HG02623 (cell line): ENCODE results near the gene UFC1.
"Not testable (repeated sequence)": the region's sequence is repeated elsewhere in the genome, so short reads cannot be mapped to it uniquely, and the experiment has no call there.

Experiments
- ATAC-seq: cut with Tn5 transposase; IDR thresholded peaks from one replicate; pipeline ENCODE4 v1.9.1; 2021; ENCODE audit warnings: moderate library complexity; ENCODE audit not compliant: unreplicated experiment

The UFC1 gene

DNA sequence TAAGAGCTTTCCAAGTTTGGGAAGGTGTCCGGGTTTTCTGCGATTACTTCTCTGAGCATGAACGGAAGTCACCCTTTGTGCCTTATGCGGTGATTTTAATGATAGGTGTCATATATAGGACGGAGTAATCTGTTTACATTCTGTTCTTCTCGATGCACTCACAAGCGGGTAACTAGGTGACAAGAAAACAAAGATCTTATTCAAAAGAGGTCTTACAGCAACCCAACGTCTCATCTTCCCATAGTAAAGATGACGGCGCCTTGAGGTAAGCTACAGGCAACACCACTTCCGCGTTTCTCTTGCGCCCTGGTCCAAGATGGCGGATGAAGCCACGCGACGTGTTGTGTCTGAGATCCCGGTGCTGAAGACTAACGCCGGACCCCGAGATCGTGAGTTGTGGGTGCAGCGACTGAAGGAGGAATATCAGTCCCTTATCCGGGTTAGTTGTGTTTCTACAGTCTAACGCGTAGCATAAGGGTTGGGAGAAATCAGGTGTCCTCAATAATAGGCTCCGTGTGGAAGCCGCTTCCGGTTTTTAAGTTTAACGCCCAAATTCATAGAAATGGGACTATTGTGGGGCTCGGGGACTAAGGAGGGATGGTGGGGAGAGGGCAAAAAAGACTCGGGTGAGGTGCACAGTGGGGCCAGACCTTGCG lies at the start of gene UFC1:
UFC1 (plus strand) TSS at position 297 of the 656 bp plus-strand sequence; CDS start at position 317, 20 bp downstream.
- ATAC-seq, result peak; percentile 82

DNA sequence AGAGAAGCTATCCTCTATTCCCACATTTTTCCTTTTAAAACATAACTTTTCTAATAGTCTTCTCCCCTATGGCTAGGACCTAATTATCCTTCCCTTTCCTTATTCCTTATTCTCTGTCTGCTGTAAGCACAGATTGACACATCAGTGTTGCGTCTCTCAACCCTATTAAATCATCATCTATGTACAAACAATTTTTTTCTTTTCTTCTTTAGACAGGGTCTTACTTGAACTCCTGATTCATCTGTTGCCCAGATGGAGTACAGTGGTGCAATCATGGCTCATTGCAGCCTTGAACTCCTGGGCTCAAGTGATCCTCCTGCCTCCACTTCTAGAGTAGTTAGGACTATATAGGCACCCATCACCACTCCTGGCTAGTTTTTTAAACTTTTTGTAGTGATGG lies 47.3 kb upstream of the UFC1 start:
- ATAC-seq, result no peak

DNA sequence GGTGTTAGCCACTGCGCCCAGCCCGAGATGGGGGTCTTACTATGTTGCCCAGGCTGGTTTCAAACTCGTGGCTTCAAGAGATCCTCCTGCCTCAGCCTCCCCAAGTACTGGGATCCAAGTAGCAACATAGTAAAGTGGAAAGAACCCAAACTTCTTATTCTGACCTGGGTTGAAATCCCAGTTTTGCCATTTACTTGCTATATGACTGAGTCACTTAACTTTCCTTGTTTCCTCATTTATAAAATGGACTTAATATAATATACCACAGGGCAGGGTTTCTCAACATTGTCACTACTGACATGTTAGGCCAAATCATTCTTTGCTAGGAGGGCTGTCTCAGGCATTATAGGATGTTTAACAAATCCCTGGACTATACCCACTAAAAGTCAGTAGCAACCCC lies 42.7 kb upstream of the UFC1 start:
- no peak for ATAC-seq

DNA sequence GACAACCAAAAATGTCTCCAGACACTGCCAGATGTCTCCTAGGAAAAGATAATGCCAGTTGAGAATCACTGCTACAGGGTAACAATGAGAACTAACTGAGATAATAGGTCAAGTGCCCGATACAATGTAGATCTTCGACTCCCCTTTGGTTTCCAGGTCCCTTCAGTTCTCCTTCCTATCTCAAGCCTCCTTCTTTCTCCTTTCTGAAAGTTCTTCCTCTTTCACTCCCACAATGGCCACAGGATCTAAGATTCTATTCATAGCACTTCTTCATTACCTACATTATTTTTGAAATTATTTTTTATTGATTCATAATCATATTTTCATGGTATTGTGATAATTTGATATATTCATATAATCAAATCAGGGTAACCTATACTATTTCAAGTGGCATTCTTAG lies 42.3 kb upstream of the UFC1 start:
- no peak for ATAC-seq

DNA sequence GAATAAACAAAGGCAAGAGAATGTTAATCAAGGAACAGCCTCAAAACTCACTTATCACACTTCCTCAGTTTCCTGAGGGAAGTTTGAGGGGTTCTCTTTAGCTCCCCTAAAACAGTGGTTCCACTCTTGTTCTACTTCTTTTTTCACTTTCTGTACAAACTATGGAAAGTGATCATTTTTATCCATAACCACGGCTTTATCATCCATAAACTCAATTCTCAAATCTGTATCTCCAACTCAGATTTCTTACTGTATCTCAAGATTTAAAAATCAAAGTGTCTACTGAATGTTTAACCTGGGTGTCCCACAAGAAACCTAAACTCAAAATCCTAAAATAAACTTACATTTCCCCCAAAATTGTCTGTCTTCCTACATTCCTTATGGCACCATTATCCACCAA lies 39.9 kb upstream of the UFC1 start:
- ATAC-seq, result no peak

DNA sequence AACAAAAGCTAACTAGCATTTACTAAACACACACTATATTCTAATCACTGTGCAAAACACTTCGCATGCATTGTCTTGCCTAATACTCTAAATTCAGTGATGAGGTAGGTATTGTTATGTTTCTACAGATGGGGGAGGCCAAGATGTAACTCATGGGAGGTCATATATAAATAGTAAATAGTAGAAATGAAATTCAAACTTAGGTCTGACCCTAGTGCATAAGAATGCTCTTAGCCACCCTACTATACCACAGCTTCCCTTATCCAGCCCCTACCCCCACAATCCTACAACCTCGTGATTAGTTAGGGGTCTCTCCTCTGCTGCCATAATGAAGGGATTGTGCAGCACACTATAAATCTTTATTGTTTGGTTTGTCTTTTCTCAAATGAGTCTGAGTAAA lies 39.2 kb upstream of the UFC1 start:
- ATAC-seq, result no peak

DNA sequence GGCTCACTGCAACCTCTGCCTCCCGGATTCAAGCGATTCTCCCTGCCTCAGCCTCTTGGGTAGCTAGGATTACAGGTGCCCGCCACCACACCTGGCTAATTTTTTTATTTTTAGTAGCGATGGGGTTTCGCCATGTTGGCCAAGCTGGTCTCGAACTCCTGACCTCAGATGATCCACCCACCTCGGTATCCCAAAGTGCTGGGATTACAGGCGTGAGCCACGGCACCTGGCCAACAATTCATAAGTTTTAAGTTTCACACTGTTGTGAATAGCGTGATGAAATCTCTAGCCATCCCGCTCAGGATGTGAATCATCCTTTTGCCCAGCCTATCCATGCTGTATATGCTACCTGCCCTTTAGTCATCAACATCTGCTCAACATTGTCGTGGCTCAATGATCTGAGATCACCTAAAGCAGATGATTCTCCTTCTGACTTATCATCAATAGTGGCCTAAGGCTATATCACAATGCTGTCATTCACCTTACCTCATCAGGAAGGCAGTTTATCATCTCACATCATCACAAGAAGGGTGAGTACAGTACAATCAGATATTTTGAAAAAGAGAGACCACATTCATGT lies 38.6 kb upstream of the UFC1 start:
- ATAC-seq, result no peak

DNA sequence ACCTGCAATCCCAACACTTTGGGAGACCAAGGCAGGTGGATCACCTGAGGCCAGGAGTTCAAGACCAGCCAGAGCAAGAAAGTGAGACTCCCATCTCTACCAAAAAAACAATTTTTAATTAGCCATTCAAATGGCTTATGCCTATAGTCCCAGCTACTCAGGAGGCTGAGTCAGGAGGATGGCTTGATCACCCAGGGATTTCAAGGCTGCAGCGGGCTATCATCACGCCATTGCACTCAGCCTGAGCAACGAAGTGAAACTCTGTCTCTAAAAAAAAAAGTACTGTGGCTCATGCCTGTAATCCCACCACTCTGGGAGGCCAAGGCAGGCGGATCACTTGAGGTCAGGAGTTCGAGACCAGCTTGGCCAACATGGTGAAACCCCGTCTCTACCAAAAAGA lies 37.8 kb upstream of the UFC1 start:
- not testable (repeated sequence) for ATAC-seq

DNA sequence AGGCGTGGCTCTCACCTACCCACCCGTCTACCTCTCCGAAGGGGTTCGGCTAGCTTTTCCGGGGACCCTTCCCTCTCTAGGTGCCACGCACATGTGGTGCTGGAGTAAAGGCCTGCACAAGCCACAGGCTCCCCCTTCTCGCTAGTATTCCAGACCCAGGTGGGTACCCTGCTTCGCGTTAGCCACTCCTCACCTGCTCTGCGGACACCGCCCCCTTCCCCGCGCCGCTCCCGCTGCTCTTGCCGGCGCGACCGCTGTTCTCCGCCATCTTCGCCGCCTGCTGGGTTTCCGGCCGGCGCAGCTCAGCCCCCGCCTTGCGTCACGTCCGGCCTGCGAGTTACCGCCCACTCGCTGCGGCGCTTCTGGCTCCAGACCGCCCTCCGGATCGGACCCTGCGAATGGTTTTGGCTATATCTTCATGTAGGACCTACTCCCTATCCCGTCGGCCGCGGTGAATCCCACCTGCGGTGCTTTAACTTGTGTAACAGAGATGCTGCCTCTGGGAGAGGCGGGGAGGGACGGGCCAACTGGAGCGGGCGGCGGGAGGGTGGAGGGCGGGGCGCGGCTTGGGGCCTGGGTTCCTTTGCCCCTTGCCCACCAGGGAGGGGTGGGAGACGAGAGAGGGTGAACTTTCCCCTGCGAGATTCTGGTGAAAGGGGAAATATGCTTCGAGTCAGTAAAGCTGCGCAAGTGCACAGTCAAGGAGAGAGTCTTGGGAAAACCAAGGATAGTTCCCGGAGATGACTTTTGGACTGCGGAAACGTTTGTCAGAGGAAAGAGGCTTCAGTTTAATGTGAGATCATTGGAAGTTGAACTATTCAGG lies 35.8 kb upstream of the UFC1 start, which contains the start of the genes NIT1 and PFDN2:
NIT1 (plus strand) TSS at position 347 of the 823 bp plus-strand sequence; CDS start at position 419, 72 bp downstream.
PFDN2 (minus strand) TSS at position 279 of the 823 bp plus-strand sequence; CDS start at position 268, 11 bp downstream.
- peak; percentile 76 for ATAC-seq

DNA sequence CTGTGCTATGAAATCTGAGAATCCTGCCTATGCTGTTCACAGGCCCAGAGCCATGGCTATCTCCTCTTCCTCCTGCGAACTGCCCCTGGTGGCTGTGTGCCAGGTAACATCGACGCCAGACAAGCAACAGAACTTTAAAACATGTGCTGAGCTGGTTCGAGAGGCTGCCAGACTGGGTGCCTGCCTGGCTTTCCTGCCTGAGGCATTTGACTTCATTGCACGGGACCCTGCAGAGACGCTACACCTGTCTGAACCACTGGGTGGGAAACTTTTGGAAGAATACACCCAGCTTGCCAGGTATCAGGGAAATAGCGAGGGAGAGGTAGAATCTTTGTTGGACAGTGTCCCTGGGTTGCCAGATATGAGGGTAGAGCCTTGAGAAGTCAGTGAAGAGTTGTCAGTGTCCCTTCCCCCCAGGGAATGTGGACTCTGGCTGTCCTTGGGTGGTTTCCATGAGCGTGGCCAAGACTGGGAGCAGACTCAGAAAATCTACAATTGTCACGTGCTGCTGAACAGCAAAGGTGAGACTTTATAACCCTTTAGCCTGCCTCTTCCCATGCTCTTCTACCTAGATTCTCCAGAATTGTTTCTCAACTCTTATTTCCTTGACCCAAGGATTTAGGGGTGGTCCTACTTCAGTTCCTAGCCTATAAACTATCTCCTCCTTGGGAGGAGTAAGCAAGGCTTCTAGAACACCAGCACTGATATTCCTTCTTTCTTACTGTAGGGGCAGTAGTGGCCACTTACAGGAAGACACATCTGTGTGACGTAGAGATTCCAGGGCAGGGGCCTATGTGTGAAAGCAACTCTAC lies 34.5 kb upstream of the UFC1 start:
- ATAC-seq, result peak; percentile 41

DNA sequence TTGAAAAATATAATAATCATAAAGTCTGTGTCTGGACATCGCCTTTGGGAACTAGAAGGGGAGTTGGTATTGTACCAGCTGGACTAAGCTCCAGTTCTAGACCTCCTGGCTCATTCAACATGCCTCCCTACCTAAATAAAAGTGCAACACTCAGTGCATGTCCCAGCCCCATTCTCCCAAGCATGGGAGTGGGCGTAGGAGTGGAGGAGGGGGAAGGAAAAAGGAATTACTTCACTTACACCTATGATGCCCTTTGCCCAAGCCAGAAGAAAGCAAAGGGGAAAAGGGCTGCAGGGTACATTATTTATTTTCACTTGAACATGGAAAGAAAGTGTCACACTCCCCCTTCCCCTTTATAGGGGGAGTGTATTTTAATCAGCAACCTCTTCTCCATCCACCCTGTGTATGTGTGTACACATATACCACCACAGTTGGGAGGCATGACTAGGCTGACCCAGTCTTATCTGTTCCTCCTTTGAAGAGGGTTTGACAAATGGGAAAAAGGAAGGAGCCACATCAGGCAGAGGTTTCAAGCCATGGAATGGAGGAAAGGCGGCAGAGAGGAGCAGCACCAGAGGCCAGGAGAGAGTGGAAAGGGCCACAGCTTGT lies 32.6 kb upstream of the UFC1 start:
- no peak for ATAC-seq

DNA sequence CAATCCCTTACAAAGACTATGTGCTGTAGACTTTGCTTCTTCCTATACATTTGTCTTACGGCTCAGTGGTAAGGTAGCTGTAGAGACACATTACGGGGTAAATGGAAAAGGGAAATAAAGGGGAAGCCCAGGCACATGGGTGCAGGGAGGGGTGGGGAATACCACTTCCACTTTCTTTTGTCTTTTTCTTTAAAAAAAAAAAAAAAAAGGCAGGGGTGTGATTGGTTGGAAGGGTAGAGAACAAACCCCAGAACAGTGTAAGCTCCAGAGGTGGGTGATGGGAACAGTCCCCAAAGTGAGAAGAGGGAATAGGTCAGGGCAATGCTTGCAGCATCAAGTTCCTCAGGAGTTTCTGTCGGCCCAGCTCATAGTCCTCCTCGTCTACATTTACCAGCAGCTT lies 31.9 kb upstream of the UFC1 start:
- no peak for ATAC-seq

DNA sequence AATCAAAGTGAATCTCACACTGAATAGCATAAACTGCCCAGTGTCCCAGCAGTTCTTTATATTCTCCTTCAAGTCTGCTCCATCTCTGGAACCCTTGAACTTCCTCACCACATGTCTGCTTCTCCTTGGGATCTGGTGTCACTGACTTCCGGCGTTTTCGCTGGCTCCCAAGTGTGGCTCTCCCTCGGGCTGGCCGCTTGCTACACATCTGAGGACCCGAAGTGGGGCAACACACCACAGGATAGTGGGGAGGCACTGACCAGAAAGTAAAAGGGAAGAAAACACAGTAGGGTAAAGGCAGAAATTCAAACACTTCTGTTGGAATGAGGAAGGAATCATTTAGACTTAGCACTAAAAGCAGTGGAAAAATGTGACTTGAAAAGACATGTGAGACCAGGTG lies 30.8 kb upstream of the UFC1 start:
- no peak for ATAC-seq

DNA sequence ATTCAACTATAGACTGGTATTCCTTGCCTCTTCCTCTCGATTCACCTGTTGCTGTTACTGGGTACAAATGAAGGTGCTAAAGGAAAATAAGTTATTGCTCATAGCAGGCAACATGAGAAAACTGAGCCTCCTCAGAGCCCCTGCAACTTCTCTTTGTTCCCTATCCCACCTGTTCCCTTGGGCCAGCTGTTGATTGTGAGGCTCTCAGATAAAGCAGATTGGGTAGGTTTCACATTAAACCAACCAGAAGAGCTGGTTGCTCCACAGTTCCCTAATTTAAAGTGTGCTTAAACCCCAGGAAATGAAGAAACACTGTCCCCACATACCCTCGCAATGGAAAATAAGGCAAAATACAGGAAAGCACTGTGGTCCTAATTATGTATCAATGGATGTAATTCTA lies 26.1 kb upstream of the UFC1 start:
- no peak for ATAC-seq

DNA sequence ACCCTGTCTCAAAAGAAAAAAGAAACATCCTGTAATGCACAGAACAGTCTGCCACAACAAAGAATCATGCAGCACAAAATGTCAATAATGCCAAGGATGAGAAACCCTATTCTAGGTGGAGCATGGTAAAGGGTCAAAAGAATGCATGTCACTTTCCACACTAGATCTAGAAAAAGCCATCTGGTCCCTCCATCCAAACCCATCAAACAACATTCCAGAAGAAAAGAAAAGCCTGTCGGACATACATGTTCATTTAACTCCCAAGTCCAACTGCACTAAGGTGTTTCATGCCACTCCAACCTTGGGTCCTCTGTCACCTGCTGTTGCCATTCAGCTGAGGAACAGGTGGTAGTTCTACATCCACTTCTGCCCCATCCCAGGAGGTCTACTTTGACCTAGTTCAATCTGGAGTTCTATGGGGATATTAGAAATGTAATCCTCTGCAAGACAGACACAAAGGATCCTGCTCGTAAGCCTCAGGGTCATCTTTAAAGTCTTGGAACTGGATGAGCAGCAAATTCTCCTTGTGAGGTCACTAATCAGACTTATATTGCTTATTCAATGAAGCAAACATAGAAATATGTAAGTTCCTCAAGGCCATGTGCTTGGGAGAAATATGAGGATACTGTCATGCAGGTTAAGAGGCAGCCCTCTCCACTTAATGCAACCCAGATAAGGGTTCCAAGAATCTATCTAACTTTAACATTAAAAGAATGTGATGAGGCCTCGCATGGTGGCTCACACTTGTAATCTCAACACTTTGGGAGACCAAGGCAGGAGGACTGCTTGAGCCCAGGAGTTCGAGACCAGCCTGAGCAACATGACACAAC lies 25.0 kb upstream of the UFC1 start:
- ATAC-seq, result no peak

DNA sequence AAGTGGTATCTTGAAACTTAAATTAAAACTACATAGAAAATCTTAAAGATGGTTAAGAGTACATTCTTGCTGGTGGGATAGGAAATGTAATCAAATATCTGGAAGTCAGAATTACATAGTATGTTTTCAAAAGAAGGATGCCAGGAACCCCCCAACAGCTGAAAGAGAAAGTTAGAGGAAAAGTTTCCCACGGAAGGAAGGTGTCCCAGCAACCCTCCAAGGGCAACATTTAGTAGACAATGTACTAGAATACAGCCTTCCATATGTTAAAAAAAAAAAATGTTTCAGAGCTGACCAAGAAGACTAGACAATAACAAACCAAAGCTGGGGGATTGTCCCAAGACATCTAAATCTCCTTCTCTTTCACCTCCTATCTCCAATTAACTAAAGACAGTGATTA lies 23.5 kb upstream of the UFC1 start:
- ATAC-seq, result no peak

DNA sequence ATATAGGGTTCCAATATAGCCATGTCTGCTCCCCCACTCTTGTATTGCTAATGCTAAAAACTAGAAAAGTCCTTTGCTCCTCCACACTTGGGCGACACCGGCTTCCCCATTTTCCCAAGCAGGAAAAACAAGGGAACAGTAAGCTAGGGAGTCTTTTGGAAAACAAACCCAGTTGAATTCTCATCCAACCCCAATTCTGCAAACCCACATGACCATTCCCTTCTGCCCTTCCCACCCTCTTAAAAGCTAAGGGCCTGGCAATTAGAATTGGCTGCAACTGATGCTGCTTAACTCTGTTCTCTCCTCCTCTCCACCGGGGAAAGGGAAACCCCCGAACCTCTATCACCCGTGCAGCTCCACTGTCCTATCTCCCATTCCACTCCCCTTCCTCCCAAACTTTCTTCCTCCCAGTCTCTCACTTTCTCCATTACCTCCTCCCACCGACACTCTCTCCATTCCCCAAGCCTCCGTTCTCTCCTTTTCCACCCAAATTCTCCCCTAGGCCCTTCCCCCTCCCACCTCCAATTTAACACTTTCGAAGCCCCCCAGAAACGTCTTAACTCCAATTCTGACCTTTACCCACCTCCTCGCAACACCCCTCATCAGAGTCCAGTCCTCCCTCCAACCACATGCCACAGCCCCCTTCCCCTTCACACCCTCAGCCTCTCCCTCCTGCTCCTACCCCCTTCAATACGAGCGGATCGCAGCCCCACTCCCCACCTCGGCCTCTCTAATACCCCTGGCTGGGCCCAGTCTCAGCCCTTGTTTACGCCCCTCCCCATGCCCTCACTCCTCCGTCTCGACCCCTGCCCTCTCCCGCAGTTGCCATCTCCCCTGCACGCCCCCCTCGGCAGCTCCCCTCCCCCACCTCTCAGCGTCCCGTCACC lies 22.0 kb upstream of the UFC1 start:
- ATAC-seq, result no peak

DNA sequence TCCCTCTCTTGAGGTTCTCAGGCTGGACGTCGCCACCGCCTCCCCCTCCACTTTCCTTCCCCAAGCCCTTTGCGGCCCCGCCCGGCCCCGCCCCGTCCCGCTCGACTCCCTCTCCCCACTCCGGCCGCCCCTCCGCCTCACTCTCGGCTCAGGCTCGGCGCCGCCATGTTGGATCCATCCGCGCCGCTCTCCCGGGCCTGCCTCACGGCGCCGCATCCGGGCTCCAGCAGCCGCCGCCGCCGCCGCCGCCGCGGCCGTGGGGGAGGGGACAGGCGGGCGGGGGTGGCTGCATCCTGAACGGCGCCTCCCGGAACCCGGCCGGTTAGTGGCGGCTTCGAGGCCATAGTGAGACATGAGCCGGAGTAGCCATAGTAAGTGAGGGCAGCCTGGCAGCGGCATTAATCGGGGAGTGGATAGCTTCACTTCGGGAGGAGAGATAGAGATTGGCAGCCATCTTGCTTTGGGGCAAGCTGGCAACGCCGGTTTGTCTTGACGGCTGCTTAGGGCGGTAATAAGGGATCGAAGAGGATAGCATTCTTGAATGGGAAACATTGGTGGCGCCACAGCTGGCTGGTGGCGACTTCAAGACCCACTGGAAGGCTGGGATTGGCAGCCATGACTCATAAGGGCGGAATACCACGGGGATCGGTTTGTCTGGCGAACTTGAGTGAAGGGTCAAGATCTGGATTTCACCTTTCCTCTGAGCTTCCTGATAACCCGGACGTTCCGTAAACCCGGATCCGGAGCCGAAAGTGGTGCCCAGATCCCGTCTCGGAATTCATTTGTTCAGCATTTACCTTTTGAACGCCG lies 21.2 kb upstream of the UFC1 start, which contains the start of gene DEDD:
DEDD (minus strand) TSS at position 258 of the 810 bp plus-strand sequence. CDS start 8,205 bp downstream, outside the sequence.
- peak; percentile 95 for ATAC-seq
